ENCODE data around the gene ZNF524. TPM values are rescaled to one million over a fixed set of nuclear protein-coding genes. Genes with fewer than 3 reads are reported as not detected.

ZNF524 gene
- total and polyA plus RNA-seq, 5 experiments from 2014 or later, result 19.1 to 31.6 (median 21.5) TPM

- DNase-seq (peak; percentile 54 to 82 (median 68)), ATAC-seq (peak; percentile 42 to 52)
- Mint-ChIP-seq H3K9me3 (no peaks in the 10 kb centered on the region), H3K27me3 (no peaks in the 10 kb centered on the region), H3K36me3 (peaks cover 0 to 25% (median 4%) of the 10 kb centered on the region in 3 donors), H3K27ac (peak within 1 kb of the TSS; percentile 82 to 98 (median 96)), H3K4me1 (peaks cover 41 to 69% (median 64%) of the 10 kb centered on the region in 4 donors), H3K4me3 (peak within 1 kb of the TSS; percentile 88 to 99 (median 94))
- POLR2A ChIA-PET, result interaction anchor here (0.7 to 4.2 kb wide), 18 partner anchors 11 to 519 kb away, joined by 3 to 55 read pairs (median 6); partner anchors contain the start of genes PPP6R1, U2AF2, ZNF579 and ZNF581
These were observed 5.8 kb downstream of the ZNF524 start, which contains the start of gene ZNF865 for GRCh38 chr19:55605637-55606470. TSS of gene ZNF865 (plus strand) at chr19:55605647. CDS start at chr19:55613619, 7,972 bp downstream.

GRCh38 chr19:55606471-55606787 is 6.3 kb downstream of the ZNF524 start:
- POLR2A ChIA-PET, result interaction anchor here (0.7 to 4.2 kb wide), 16 partner anchors 11 to 520 kb away, joined by 3 to 55 read pairs (median 6); partner anchors contain the start of genes PPP6R1, U2AF2, ZNF579 and ZNF581
- Mint-ChIP-seq H3K4me3 (peak overlapping the region; percentile 88 to 99 (median 94)), H3K4me1 (peaks cover 38 to 69% (median 64%) of the 10 kb centered on the region in 4 donors), H3K27me3 (no peaks in the 10 kb centered on the region), H3K27ac (peak overlapping the region; percentile 80 to 98 (median 95)), H3K36me3 (peaks cover 0 to 25% (median 4%) of the 10 kb centered on the region in 3 donors), H3K9me3 (no peaks in the 10 kb centered on the region)
- ATAC-seq, result no peak
- no peak for DNase-seq

GRCh38 chr19:55606817-55607216 is 6.7 kb downstream of the ZNF524 start:
- Mint-ChIP-seq H3K27me3 (no peaks in the 10 kb centered on the region), H3K27ac (peak overlapping the region; percentile 17 to 98 (median 94)), H3K9me3 (no peaks in the 10 kb centered on the region), H3K4me1 (peaks cover 38 to 68% (median 63%) of the 10 kb centered on the region in 4 donors), H3K36me3 (peaks cover 0 to 25% (median 4%) of the 10 kb centered on the region in 3 donors), H3K4me3 (peak overlapping the region in 9 of 10 donors; percentile 89 to 99 (median 94))
- DNase-seq, result no peak
- POLR2A ChIA-PET, result interaction anchor here (0.7 to 4.2 kb wide), 11 partner anchors 10 to 348 kb away, joined by 3 to 55 read pairs (median 7); partner anchors contain the start of genes PPP6R1, ZNF579, ZNF581 and ZNF784
- ATAC-seq, result no peak

- H3K4me1 Mint-ChIP-seq, result peaks cover 38 to 72% (median 67%) of the 10 kb centered on the region in 4 donors
- POLR2A ChIA-PET, result no interaction called here
- no peaks in the 10 kb centered on the region for H3K9me3 Mint-ChIP-seq
- H3K27me3 Mint-ChIP-seq, result no peaks in the 10 kb centered on the region
- H3K4me3 Mint-ChIP-seq, result no peak overlapping the region
- peaks cover 0 to 38% (median 4%) of the 10 kb centered on the region in 3 donors for H3K36me3 Mint-ChIP-seq
- DNase-seq (no peak), ATAC-seq (no peak)
- peak overlapping the region in 3 of 10 donors; percentile 15 to 78 (median 29) for H3K27ac Mint-ChIP-seq
These were observed 9.2 kb downstream of the ZNF524 start for GRCh38 chr19:55609326-55609725.

GRCh38 chr19:55611300-55611982 is 11.4 kb downstream of the ZNF524 start:
- peaks cover 28 to 62% (median 53%) of the 10 kb centered on the region in 4 donors for H3K4me1 Mint-ChIP-seq
- peak overlapping the region; percentile 15 to 73 (median 48) for H3K27ac Mint-ChIP-seq
- peak overlapping the region in 1 of 10 donors; percentile 7 for H3K4me3 Mint-ChIP-seq
- no peaks in the 10 kb centered on the region for H3K9me3 Mint-ChIP-seq
- ATAC-seq, result no peak
- no peaks in the 10 kb centered on the region for H3K27me3 Mint-ChIP-seq
- POLR2A ChIA-PET, result interaction anchor here (0.8 to 3.4 kb wide), 4 partner anchors 8 to 14 kb away, joined by 3 to 16 read pairs (median 4); partner anchors contain the start of genes FIZ1 and ZNF784
- peaks cover 0 to 38% (median 4%) of the 10 kb centered on the region in 3 donors for H3K36me3 Mint-ChIP-seq
- DNase-seq, result no peak

GRCh38 chr19:55611983-55612645 is 12.0 kb downstream of the ZNF524 start:
- Mint-ChIP-seq H3K27ac (peak overlapping the region in 8 of 10 donors; percentile 13 to 84 (median 54)), H3K36me3 (peaks cover 0 to 36% (median 4%) of the 10 kb centered on the region in 3 donors), H3K9me3 (no peaks in the 10 kb centered on the region), H3K4me3 (no peak overlapping the region), H3K4me1 (peaks cover 21 to 55% (median 47%) of the 10 kb centered on the region in 4 donors), H3K27me3 (no peaks in the 10 kb centered on the region)
- DNase-seq, result no peak
- POLR2A ChIA-PET, result interaction anchor here (0.6 to 3.4 kb wide), 4 partner anchors 11 to 26 kb away, joined by 3 to 16 read pairs (median 4); partner anchors contain the start of genes FIZ1 and ZNF784
- ATAC-seq, result no peak

GRCh38 chr19:55613396-55613795 is 13.3 kb downstream of the ZNF524 start:
- H3K36me3 Mint-ChIP-seq, result peaks cover 0 to 34% (median 10%) of the 10 kb centered on the region in 3 donors
- POLR2A ChIA-PET, result interaction anchor here (3.4 kb wide), 1 partner anchor 12 kb away, joined by 16 read pairs; the partner anchor contains the start of gene ZNF784
- H3K4me3 Mint-ChIP-seq, result no peak overlapping the region
- no peaks in the 10 kb centered on the region for H3K9me3 Mint-ChIP-seq
- ATAC-seq (no peak), DNase-seq (peak in 1 of 10 donors; percentile 27)
- H3K27me3 Mint-ChIP-seq, result no peaks in the 10 kb centered on the region
- H3K4me1 Mint-ChIP-seq, result peaks cover 16 to 44% (median 40%) of the 10 kb centered on the region in 4 donors
- H3K27ac Mint-ChIP-seq, result peak overlapping the region in 1 of 10 donors; percentile 84

GRCh38 chr19:55613930-55614710 is 14.0 kb downstream of the ZNF524 start:
- no peaks in the 10 kb centered on the region for H3K27me3 Mint-ChIP-seq
- DNase-seq (no peak), ATAC-seq (no peak)
- POLR2A ChIA-PET, result interaction anchor here (3.4 kb wide), 1 partner anchor 11 kb away, joined by 16 read pairs; the partner anchor contains the start of gene ZNF784
- no peak overlapping the region for H3K27ac Mint-ChIP-seq
- peaks cover 0 to 33% (median 10%) of the 10 kb centered on the region in 3 donors for H3K36me3 Mint-ChIP-seq
- H3K4me3 Mint-ChIP-seq, result no peak overlapping the region
- H3K9me3 Mint-ChIP-seq, result no peaks in the 10 kb centered on the region
- peaks cover 14 to 43% (median 38%) of the 10 kb centered on the region in 4 donors for H3K4me1 Mint-ChIP-seq

GRCh38 chr19:55614711-55615542 is 14.8 kb downstream of the ZNF524 start:
- no peak for DNase-seq
- POLR2A ChIA-PET, result no interaction called here
- peaks cover 0 to 26% (median 7%) of the 10 kb centered on the region in 3 donors for H3K36me3 Mint-ChIP-seq

GRCh38 chr19:55615543-55616394 is 15.7 kb downstream of the ZNF524 start:
- ATAC-seq (no peak), DNase-seq (no peak)
- H3K36me3 Mint-ChIP-seq, result peaks cover 0 to 23% (median 6%) of the 10 kb centered on the region in 3 donors
- POLR2A ChIA-PET, result no interaction called here
- peaks cover 16 to 44% (median 39%) of the 10 kb centered on the region in 4 donors for H3K4me1 Mint-ChIP-seq
- H3K4me3 Mint-ChIP-seq, result no peak overlapping the region
- H3K27ac Mint-ChIP-seq, result no peak overlapping the region
- H3K9me3 Mint-ChIP-seq, result no peaks in the 10 kb centered on the region
- no peaks in the 10 kb centered on the region for H3K27me3 Mint-ChIP-seq

More at GRCh38 chr19:55614711-55615542, 14.8 kb downstream of the ZNF524 start:
- Mint-ChIP-seq H3K9me3 (no peaks in the 10 kb centered on the region), H3K4me1 (peaks cover 14 to 42% (median 38%) of the 10 kb centered on the region in 4 donors), H3K4me3 (no peak overlapping the region), H3K27me3 (no peaks in the 10 kb centered on the region), H3K27ac (no peak overlapping the region)
- ATAC-seq, result no peak
